ENCODE measurements around the gene ZMYND8.

The ZMYND8 gene

DNA sequence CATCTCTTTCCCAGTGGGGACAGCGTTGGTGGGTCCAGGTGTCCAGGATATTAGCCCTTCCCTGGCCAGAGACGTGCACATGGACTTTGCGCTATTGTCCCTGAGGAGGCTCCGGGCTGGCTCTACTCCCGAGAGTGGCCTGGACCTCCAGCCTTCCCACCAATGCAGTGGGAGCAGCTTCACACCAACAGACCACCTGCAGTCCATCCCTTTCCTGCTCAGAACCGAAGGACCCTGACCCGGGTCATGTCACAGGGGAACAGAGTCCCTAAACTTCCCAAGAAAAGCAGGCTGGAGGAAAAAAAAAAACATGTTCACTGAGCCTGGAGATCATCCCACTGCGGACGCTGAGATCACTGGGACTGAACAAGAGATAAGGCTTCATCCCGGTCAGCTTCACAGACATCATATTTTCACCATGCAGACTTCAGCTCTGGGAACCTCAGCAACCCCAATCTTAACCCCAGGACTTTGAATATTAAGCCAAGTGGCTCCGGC is 18.3 kb downstream of the ZMYND8 start:
- no peak for TF ChIP-seq ZFX (IDR thresholded peaks at IDR 0.05)
- TF ChIP-seq, protein P1, sequence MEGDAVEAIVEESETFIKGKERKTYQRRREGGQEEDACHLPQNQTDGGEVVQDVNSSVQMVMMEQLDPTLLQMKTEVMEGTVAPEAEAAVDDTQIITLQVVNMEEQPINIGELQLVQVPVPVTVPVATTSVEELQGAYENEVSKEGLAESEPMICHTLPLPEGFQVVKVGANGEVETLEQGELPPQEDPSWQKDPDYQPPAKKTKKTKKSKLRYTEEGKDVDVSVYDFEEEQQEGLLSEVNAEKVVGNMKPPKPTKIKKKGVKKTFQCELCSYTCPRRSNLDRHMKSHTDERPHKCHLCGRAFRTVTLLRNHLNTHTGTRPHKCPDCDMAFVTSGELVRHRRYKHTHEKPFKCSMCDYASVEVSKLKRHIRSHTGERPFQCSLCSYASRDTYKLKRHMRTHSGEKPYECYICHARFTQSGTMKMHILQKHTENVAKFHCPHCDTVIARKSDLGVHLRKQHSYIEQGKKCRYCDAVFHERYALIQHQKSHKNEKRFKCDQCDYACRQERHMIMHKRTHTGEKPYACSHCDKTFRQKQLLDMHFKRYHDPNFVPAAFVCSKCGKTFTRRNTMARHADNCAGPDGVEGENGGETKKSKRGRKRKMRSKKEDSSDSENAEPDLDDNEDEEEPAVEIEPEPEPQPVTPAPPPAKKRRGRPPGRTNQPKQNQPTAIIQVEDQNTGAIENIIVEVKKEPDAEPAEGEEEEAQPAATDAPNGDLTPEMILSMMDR (conservative IDR thresholded peaks at IDR 0.05) = no peak
- H3K27ac ChIP-seq = no peak overlapping the region

- TF ChIP-seq, protein P1 (conservative IDR thresholded peaks at IDR 0.05) = no peak
- no peak overlapping the region for H3K27ac ChIP-seq
Observed at GRCh38 chr20:47337413-47337812, 19.1 kb downstream of the ZMYND8 start.

GRCh38 chr20:47336129-47336754 is 20.3 kb downstream of the ZMYND8 start:
- no peak overlapping the region for H3K27ac ChIP-seq
- TF ChIP-seq, protein P1 (conservative IDR thresholded peaks at IDR 0.05) = no peak
- no peak for TF ChIP-seq ZFX (IDR thresholded peaks at IDR 0.05)

GRCh38 chr20:47335251-47336128 is 21.0 kb downstream of the ZMYND8 start:
- H3K27ac ChIP-seq = peak overlapping the region; percentile 50
- TF ChIP-seq ZFX (IDR thresholded peaks at IDR 0.05) = no peak
- TF ChIP-seq, protein P1 (conservative IDR thresholded peaks at IDR 0.05) = no peak

DNA sequence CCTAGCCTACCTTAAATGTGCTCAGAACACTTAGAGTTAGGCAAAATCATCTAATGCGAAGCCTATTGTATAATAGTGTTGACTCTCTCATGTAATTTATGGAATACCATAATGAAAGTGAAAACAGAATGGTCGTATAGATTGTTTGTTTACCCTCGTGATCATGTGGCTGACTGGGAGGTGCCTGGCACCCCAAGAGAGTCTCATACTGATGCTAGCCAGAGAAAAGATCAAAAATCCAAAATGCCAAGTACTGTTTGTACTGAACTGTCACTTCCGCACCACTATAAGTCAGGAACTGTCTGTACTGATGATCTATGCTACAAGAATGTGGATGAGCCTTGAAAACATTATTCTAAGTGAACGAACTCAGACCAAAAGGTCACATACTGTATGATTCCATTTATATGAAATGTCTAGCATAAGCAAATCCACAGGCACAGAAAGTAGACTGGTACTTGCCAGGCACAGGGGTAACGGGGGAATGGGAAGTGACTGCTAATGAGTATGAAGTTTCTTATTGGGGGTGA is 22.4 kb downstream of the ZMYND8 start:
- H3K27ac ChIP-seq = peak overlapping the region; percentile 40
- TF ChIP-seq, protein P1 (conservative IDR thresholded peaks at IDR 0.05) = no peak
- TF ChIP-seq ZFX (IDR thresholded peaks at IDR 0.05) = no peak

DNA sequence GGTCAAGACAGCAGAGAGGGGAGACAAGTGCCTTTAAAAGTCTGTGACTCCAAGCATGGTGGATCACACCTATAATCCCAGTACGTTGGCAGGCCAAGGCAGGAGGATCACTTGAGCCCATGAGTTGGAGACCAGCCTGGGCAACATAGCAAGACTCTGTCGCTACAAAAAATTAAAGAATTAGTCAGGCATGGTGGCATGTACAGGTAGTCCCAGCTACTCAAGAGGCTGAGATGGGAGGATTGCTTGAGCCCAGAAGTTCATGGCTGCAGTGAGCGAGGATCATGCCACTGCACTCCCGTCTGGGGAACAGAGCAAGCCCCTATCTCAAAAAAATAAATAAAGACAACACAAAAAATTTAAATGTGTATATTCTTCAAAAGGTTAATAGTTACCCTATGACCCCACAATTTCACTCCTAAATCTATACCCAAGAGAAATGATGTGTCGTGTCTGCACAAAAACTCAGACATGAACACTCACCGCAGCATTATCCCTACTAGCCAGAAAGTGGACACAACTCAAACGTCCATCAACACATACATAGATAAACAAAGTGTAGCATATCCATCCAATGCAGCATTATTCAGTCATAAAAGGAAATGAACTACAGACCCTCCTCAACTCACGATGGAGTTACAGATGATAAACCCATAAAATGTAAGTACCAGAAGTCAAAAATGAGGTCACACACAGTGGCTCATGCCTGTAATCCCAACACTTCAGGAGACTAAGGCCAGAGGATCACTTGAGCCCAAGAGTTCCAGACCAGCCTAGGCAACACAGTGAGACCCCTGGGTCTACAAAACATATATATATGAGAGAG is 23.9 kb downstream of the ZMYND8 start:
- H3K27ac ChIP-seq = peak overlapping the region; percentile 40; the same call in 1 of the 2 replicates
- TF ChIP-seq, protein P1 (conservative IDR thresholded peaks at IDR 0.05) = no peak
- TF ChIP-seq ZFX (IDR thresholded peaks at IDR 0.05) = no peak
